GM12892 (cell line): Measurements from ENCODE around the gene OSBPL6.

Experiments
- POLR2A ChIP-seq: IDR thresholded peaks from 2 replicates; pipeline ENCODE4 v1.6.1; 2011; ENCODE audit warnings: low read depth, low read length, control low read depth
- POLR2AphosphoS5 ChIP-seq: IDR thresholded peaks from 2 replicates; pipeline ENCODE4 v1.6.1; 2011; ENCODE audit warnings: low read depth, low read length, control low read depth

- no peak for TF ChIP-seq POLR2AphosphoS5
- no peak for TF ChIP-seq POLR2A
Observed at GRCh38 chr2:178428396-178428806, 234.1 kb downstream of the OSBPL6 start.
